GM04504 (cell line): Measurements from ENCODE around the gene PQBP1.
"Not testable (repeated sequence)": the region's sequence is repeated elsewhere in the genome, so short reads cannot be mapped to it uniquely, and the experiment has no call there.

Experiments
- DNase-seq: peaks from one replicate; pipeline ENCODE4 v3.0.0-alpha.2; 2012; ENCODE audit warnings: low read depth

The PQBP1 gene, protein sequence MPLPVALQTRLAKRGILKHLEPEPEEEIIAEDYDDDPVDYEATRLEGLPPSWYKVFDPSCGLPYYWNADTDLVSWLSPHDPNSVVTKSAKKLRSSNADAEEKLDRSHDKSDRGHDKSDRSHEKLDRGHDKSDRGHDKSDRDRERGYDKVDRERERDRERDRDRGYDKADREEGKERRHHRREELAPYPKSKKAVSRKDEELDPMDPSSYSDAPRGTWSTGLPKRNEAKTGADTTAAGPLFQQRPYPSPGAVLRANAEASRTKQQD

GRCh38 chrX:48897625-48898306 lies at the start of gene PQBP1, which contains the start of gene TIMM17B:
Gene PQBP1 (plus strand): TSS chrX:48897930. CDS start chrX:48898510, 580 bp downstream.
Gene TIMM17B (minus strand): TSS chrX:48897768. CDS start chrX:48897749, 19 bp downstream.
- DNase-seq = peak; percentile 91

- no peak for DNase-seq
Measured at GRCh38 chrX:48848847-48849246, 48.9 kb upstream of the PQBP1 start.

DNA sequence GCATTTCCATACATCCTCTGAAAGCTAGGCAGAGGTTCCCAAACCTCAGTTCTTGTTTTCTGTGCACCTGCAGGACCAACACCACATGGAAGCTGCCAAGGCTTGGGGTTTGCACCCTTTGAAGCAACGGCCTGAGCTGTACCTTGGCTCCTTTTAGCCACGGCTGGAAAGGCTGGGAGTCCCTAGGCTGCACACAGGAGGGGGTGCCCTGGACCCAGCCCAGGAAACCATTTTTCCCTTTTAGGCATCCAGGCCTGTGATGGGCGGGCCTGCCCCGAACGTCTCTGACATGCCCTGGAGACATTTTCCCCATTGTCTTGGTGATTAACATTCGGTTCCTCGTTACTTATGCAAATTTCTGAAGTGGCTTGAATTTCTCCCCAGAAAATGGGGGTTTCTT lies 44.9 kb upstream of the PQBP1 start:
- DNase-seq = no peak

- not testable (repeated sequence) for DNase-seq
Measured at GRCh38 chrX:48853494-48853893, 44.2 kb upstream of the PQBP1 start.

DNA sequence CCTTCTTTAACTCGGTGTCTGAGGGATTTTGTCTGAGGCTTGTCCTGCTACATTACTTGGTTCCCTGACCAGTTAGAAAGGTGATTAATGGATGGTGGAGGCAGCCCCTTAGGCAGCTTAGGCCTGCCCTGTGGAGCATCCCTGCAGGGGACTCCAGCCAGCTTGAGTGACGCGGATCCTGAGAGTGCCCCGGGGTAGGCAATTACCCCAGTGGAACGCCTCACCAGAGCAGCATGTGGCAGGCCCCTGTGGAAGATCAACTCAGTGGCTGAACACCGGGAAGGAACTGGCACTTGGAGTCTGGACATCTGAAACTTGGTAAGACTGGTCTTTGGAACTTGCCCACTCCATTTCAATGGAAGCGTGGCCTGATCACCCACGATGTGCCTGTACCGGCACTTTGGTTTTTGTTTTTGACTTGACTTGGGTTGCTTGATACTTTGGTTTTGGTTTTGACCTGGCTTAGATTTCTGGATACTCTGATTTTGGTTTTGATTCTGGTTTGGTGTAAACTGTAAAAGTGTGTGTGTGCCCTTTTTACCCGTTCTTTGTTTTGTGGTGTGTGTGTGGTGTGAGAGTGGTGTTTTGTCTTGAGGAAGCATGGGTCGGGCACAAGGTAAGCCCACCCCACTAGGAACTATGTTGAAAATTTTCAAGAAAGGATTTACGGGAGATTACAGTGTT lies 43.5 kb upstream of the PQBP1 start:
- not testable (repeated sequence) for DNase-seq

- no peak for DNase-seq
Measured at GRCh38 chrX:48854898-48855297, 42.8 kb upstream of the PQBP1 start.

- DNase-seq = no peak
Measured at GRCh38 chrX:48864210-48864609, 33.5 kb upstream of the PQBP1 start.

GRCh38 chrX:48872017-48872416 lies 25.7 kb upstream of the PQBP1 start:
- DNase-seq = not testable (repeated sequence)

DNA sequence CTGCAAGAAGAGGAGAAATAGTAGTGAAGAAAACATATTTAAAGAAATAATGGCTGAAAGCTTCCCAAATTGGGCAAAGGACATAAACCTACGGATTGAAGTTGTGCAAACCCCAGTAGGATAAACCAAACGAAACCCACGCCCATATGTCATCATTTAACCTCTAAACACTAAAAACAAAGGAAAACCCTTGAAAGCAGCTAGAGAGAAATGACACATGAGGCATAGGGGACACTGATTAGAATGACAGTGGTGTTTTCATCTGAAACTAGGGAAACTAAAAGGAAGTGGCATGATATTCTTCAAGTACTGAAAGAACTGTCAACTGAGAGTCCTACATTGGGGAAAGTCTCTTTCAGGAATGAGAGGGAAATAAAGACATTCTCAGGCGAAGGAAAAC lies 20.8 kb upstream of the PQBP1 start:
- not testable (repeated sequence) for DNase-seq

GRCh38 chrX:48883729-48884128 lies 14.0 kb upstream of the PQBP1 start:
- no peak for DNase-seq

DNA sequence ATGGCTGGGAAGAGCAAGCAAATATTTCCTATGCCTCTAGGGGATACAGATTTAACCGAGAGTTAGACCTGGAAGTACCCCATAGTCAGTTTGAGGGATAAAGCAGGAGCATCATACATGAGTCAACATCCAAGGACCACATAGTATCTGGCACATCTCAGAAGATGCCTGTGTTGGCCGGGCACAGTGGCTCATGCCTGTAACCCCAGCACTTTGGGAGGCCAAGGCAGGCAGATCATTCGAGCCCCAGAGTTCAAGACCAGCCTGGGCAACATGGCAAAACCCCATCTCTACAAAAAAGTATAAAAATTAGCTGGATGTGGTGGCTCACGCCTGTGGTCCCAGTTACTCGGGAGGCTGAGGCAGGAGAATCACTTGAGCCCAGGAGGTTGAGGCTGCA lies 11.1 kb upstream of the PQBP1 start:
- not testable (repeated sequence) for DNase-seq

- DNase-seq = no peak
Measured at GRCh38 chrX:48890296-48890925, 7.3 kb upstream of the PQBP1 start.

DNA sequence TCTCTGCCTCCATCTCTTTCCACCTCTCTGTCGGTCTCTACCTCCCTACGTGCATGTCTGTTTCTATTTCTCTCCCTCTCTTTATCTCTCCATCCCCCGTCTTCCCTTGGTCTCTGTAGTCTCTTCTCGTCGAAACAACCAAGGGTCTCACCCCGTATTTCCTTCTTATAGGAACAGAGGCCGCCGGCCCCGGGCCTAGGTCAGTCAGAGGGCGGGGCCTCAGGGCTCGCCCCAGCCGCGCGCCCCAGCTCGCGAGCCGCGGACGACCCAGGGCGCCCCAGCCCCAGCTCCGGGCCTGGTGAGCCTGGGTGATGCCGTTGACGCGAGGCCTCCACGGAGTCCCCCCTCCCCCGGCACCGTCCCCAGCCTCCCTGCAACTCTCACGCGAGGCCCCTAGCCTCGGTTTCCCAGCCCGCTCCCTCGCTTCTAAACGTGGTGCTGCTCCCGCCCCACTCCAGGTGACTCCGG lies 6.8 kb upstream of the PQBP1 start:
- no peak for DNase-seq

DNA sequence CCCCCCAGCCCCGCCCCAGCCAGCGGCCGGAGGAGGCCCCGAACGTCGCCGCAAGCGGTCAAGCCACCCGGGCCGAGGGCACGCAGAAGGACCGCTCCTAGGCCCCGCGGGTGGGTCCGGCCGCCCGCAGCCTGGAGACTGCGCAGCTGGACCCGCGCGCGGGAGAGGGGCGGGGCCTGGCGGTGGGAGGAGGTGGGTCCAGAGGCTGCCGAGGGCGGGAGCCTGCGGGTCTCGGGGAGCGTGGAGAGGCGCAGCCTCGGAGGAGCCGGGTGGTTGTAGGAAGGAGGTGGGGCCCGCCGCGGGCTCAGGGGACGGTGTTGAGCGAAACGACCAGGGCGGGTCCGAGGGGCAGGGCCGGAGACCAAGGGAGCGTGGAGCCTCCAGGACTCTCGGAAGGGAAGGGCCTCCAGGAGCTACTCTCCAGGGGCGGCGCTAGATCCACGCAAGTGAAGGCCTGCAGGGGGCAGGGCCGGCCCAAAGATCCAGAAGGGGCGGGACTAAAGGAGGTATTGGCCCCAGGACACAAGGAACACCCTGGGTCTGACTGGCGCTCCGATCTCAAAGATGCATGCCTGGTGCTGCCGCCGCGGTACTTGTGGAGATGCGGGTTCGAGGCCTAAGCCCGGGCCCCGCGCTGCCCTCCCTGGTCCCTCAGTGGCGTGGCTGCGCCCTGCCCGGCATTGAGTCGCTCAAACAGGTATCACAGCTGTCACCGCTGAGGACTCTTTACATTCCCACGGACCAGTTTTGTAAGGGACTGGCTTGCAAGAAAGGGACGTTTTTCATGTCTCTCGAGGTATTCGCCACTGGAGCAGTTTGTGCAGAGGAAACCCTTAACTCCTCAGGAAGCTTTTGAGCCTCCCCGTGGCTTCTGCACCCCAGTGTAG lies 6.1 kb upstream of the PQBP1 start:
- peak; percentile 63 for DNase-seq

DNA sequence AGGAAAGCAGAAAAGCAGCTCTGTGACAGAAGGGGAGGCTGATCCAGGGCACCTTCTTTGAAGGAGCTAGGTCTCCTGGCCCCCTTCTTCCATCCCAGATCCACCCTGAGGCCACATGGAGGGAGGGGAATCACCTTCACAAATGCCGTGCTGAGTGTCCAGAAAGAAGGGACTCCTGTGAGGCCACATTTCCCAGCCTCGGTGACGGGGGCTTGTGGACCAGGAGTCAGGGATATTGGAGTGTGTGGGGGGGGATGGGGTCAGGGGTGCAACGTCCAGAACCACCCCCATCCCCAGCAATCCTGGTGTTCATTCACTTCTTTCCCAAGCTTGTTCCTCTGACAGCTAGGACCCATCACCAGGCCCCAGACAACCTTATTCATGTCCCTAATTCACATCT lies 4.8 kb upstream of the PQBP1 start:
- DNase-seq = no peak

GRCh38 chrX:48893556-48894348 lies 4.0 kb upstream of the PQBP1 start:
- DNase-seq = no peak

- no peak for DNase-seq
Measured at GRCh38 chrX:48894891-48895290, 2.8 kb upstream of the PQBP1 start.

- no peak for DNase-seq
Measured at GRCh38 chrX:48896611-48897011, 1.1 kb upstream of the PQBP1 start.

GRCh38 chrX:48897157-48897624 lies 539 bp upstream of the PQBP1 start:
- no peak for DNase-seq

DNA sequence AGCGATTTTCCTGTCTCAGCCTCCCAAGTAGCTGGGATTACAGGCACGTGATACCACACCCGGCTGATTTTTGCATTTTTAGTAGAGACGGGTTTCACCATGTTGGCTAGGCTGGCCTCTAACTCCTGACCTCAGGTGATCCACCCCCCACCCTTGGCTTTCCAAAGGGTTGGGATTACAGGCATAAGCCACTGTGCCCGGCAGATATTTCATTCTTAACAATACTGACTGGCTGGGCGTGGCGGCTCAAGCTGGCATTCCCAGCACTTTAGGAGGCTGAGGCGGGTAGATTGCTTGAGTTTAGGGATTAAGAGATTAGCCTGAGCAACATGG lies 1.3 kb downstream of the PQBP1 start:
- no peak for DNase-seq

DNA sequence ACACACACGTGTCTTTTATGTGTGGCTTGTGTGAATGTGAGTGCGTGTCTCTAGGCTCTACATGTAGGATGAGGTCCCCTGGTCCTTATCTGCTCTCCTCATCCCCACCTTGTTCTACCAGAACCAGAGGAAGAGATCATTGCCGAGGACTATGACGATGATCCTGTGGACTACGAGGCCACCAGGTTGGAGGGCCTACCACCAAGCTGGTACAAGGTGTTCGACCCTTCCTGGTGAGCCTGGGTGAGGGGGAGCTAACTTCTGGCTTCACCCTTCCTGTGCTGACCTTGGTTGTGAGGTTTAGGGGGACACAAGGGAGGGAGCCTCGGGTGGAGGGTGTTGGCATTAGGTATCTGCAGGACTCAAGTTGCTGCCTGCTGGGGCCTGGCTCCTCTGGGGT lies 3.3 kb downstream of the PQBP1 start:
- DNase-seq = no peak
